Putamen (tissue), 1 donor: ENCODE results near the gene FBXW7.

Experiments used
- DNase-seq: peaks from one replicate; pipeline ENCODE4 v3.0.0-alpha.2; 2016; ENCODE audit warnings: low spot score

FBXW7 gene

DNA sequence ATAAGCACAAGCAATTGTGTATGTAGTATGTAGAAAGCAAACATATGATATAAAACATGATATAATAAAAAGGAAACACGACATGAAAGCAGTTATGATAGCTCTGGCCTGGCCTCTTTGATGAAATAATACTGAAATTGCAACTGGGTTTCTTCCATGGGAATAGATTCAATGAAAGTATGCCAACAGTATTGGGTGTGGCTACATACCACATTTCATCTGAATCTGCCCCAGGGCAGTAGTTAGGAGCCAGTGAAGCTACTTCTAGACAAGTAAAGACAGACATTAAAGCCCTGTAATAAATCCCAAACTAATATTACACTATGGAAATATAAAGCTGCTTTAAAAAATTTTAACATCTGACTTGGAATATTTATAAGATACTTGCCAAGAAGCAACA is 207.3 kb downstream of the FBXW7 start:
- no peak for DNase-seq

DNA sequence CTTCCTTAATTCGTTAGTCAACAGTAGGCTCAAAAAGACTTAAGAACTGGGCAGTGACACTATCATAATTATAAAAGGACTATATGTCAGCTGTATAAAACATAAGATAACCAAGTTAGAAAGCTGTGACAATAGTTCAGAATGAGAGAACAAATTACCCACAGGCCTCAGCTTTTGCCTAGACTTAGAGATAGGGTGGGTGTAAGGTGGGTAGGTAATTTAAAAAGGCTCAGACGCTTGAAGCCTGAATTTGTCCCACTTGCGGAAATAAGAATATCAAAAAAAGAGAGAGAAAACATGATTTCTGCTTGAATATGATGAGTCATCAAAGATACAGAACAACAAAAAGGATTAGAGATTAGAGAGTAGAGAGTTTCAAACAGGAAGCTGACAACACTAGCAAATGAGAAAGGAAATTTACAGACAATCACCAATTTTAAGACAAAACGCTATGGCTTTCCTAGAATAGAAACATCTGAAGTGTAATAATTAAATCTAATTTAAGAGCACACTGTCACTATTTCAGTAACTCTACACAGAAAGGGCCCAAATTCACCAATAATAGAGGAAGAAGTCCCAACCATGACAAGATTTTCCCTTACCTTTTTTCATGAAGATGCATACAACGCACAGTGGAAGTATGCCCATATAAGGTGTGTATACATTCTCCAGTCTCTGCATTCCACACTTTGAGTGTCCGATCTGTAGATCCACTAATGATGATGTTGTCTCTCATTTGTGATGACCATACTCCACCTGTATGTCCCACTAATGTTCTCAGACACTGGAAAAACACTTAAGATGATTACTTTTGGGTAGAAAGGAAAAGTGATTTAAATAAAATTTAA is 208.1 kb downstream of the FBXW7 start:
- DNase-seq = peak; percentile 61

DNA sequence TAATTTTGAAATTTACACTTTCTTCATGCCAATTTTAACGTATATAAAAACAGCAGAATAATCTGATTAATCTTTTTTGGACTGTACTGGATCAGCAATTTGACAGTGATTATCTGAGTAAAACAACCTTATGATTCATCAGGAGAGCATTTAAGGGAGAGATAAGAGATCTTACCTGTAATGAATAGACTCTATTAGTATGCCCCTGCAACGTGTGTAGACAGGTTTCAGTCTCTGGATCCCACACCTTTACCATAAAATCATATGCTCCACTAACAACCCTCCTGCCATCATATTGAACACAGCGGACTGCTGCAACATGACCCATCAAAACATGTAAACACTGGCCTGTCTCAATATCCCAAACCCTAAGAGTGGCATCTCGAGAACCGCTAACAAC is 210.1 kb downstream of the FBXW7 start:
- DNase-seq = no peak

DNA sequence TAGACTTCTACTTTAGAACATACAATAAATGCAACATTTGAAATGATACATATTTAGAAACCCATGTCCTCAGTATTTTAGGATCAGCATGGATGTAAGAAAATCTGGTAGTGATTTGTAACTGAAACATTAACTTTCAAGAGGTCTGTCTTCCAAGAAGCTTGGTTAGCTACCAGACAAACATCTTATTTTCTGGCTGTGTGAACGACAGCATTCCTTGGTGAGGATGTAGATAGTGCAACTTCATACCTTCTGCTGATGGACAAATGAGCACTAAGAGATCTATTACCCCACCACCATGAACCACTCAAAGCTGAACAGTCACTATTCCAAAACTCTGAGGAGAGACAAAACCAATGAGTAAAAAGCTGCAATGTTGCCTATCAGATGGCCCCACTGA is 212.7 kb downstream of the FBXW7 start:
- no peak for DNase-seq

DNA sequence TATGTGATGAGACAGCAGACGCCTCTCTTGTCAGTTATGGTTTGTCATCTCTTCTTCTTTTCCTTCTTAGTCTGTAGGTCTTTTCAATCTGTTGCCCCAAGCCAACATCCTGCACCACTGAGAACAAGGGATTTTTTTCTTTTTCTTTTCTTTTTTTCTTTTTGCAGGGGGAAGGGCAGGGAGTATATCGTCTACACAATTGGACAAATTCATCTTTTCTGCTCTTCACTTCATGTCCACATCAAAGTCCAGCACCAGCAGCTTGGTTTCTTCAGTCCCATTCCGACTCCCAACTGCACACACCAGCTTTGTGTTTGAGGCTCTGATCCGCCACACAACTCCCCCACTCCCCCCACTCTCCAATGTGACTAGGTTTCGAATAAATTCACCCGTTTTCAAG is 213.2 kb downstream of the FBXW7 start:
- no peak for DNase-seq

DNA sequence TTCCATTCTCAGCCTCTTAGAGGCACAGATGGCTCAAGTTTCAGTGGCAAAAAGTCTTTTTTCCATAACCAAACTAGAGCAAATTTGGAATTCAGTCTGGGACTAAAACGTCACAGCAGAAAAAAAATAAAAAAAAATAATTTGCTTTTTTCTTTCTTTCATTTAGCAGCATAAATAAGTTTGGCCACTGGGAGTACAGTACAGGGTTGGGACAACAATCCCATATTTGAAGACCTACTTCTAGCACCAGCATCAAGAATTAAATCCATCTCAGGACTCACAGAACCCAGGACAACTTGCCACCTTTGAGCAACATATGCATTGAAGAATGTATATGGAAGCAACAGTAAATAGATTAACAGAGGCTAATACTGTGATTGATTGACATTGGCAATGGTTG is 214.0 kb downstream of the FBXW7 start:
- DNase-seq = no peak

DNA sequence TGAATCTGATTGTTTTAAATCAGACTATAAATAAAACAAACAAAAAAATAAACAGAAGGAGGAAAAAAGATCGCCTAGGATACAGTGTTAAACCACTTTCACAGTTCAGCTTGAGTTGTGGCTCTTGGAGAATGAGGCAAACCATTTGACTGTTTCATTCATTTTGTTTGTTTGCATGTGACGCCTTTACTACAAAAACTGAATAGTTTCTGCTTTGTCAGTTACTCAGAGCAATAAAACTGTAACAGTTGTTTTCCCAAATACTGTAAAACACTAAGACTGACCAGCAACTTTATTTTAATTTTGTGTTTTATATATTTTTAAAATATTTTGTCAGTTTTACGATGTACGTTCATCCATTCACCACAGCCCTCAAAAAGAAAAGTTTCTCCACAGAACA is 214.5 kb downstream of the FBXW7 start:
- DNase-seq = no peak

DNA sequence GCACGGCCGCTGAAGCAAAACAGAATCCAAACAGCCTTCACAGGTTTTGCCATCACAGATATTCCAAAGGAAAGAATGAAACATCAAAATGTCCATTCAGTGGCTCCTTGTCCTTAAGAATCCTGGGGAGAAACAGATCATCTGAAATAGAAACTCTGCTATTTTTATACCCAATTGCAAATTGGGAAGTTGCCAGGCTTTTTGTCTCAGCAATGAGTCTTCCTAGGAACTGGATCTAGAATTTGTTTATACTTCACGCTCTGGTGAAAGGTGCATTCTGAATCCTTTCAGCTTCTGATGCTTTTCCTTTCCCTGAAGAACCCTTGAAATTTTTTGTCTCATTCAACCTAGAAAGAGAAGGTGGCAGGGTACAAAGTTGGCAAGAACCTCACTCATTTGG is 218.9 kb downstream of the FBXW7 start:
- peak; percentile 9 for DNase-seq

DNA sequence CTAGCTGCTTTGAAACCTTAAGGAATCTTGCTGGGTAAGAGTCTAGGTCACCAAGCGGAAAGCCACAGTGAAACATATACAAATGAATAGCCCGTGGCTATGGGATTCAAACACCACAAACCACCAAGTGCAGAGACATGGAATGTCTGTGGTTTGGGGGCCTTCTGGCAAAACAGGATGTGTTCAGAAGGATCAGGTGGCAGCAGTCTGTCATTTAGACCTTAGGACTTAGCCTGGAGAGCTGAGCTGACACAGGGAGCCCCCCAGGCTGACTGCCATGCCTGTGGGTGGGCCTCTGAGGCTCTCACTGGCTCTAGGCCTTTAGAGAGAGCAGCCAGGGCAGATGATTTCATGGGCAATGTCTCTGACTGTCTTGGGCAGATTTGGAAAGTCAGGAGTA is 225.6 kb downstream of the FBXW7 start:
- DNase-seq = no peak

DNA sequence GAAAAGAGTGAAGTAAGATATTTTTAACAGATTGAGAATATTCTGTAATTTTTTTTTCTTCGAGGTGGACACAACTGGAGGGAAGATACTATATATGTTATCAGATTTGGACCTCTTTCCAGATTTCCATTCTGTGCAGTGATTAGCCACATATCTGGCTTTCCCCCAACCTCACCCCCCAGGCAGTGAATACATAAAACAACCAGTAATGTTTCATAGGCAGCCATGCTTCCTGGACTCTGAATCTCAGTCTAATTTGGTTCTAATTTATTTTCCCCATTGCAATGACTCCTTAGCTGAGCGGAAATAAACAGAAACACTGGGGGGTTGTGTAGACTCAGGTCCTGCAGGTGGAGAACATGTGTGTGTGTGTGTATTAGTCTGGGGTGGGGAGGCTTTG is 226.5 kb downstream of the FBXW7 start:
- DNase-seq = no peak

DNA sequence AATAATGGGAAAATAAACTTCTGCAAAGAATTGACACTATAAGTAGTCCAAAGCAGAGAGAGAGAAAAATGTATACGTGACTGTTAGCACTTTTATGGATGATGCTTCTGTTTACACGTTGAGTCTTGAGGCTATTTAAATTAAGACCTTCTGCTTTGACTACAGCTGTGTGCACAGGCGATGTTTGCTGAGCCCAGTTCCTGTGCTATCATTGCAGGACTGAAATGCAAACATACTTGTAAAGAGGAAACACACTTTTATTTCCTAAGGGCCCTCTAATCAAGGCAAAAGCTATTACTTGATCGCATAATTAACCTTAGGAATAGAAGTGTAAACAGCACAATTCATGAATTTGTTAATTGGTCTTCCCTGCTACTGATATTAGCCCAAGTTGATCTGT is 226.9 kb downstream of the FBXW7 start:
- DNase-seq = no peak

DNA sequence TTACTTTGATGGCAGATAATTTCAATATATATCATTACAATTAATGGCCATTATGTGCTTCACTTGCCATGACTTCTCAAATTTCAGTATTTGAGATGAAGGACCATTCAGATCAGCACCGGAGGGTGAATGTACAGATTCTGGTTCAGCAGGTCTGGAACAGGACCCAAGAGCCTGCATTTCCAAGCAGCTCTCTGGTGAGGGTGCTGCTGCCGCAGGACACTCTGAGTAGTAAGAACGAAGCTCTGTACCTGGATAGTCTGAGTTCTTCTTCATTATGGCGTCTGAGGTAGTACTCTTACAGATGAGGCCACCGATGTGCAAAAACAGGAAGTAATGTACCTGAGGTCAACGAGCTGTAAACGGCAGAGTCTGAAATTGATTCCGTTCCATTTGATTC is 228.2 kb downstream of the FBXW7 start:
- no peak for DNase-seq

DNA sequence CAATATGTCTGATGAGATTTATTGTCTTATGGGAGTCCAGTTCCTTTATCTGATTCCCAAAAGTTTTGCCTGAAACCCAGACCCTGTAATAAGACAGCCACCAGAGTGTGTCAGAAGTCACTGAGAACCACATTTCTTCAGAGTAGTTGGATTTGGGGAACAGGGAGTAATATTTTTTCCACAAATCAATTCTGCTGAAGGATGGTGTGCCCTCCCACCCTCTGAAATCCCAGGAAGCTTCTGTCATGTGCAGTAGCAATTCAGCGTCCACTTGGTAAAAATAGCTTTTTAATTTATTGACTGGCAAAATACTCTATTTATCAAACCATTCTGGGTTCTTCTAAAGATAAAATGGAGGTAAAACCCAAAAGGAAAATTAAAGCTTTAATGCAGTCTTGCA is 229.4 kb downstream of the FBXW7 start:
- DNase-seq = no peak

DNA sequence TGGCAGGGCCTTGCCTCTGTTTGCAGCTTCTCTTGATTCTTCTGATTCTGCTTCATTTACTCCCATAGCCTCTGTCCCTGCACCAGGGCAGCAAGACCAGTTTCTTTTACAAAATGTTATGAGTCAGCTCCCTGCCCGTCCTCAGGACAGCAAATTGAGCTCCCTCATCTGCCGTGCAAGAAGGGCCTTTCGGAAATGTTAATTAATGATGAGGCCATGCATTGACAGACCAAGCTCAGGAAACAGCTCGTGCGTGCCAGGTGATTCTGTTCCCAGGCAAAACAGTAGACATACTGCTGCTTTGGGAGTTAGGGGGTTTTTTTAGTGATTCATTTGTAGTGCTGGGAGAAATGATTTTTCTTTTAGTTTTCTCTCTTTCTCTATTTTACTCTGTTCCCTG is 231.7 kb downstream of the FBXW7 start:
- DNase-seq = no peak

DNA sequence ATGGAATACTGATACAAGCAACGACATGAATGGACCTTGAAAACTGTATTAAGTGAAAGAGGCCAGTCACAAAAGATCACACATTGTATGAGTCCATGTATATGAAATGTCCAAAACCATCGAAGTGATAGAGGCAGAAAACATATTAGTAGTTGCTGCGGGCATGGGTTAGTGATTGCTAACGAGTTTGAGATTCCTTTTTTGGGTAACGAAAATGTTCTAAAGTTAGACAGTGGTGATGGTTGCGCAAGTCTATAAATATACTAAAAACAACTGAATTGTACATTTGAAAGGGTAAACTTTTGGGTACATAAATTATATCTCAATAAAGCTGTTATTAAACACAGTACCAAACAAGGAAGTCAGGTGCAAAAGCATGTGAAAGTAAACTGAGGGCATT is 234.5 kb downstream of the FBXW7 start:
- no peak for DNase-seq

DNA sequence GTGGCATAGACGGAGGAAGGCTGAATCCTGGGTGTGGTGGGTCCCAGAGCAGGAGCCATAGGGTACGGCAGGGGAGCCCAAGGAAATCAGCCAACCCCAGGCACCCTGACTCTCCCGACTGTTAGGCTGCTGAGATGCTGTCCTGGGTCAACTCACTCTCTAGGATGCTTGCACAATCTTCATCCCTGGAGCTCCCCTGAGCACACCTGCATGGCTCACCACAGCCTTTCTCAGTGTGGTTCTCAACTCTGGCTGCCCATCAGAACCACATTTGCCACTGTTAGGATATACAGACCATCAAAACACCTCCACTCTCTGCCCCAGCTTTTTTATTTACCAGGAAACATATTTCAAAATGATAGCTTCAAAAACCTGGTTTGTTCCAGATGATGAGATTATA is 236.3 kb downstream of the FBXW7 start:
- no peak for DNase-seq

DNA sequence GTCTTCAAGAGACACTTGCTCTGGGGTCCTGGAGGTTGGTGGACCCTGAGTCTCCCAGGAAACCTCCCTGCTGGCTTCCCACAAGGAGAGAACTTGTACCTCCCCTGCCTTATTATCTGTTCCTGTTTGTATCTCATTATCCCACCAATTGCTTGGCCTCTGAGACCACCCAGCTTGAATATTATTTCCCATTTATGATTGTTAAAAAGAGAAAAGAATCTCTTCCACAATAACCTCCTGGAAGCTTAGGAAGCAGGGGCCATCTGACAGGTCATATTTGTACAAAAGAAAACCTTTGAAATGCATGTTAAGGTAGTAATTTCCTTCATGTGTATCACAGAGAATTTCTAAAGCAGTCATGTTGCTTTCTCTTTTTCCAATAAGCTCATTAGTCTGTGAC is 239.5 kb downstream of the FBXW7 start:
- no peak for DNase-seq

DNA sequence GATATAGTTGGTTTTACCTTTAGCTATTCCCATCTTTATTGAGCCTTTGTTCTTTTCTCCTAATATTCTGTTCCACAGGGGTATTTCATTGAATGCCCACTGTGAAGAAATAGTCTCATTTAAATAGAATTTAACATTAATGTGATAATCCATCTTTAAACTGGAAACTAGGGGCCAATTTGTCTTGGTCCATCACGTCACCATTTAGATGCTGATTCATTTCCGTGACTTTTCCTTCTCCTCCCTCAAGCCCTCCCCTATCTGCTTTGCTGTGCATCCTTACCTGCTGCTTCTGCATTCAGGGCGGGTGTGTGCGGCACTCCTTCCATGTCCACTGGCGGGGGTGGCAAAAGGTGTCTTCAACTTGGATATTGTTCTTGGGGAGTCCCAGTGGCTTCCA is 241.1 kb downstream of the FBXW7 start:
- no peak for DNase-seq

DNA sequence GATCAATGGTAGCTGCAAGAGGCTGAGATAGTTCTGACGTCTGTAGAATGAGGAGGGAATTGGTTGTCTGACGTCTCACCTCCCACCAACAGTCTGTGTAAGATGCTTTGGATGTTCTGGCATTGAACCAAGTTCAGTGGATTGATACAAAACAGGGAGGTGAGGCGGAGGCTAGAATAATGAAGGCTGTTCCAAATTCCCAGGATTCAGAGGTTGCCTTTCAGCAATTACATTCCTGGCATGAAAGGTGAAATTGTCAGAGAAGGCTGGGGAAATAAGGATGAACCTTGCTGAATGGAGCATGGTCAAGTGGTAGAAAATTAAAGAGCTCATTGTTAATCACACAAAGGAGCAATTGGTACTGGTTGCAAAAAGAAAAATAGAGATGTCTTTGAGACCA is 241.6 kb downstream of the FBXW7 start:
- no peak for DNase-seq

DNA sequence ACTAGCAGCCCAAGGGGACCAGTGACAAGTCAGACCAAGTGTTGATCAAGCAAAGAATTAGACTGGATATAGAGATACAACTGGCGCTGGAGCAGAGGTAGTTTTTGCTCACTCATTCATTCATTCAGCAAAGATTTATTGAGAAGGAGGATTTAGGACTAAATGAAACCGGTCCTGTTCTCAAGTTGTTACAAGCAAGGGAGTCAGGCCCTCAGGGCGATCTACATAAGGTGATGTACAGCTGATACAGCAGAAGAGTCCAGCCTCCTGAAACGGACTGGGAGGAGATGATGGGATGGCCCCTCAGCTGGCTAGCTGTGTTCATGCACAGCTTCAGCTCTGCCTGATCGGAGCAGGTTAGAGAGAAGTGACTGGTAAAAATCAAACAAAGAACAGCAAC is 242.4 kb downstream of the FBXW7 start:
- no peak for DNase-seq

DNA sequence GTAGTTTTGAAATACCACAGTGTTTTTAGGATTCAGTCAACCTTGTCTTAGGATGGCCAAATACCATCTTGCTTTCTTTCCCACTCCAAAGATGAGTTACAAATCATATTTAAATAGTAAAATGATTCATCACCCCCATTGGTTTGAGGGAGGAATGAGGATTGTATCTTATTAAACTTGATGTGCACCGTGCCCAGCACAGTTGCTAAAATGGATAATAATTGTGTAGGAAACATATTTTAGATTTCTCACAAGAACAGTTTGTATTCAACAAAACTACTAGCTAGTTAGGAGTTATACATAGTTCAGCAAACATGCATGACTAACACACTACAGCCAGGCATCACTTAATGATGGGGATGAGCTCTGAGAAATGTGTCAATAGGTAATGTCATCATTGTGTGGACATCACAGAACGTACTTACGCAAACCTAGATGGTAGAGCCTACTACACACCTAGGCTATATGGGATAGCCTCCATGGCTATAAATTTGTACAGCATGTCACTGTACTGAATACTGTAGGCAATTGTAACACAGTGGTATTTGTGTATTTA is 245.4 kb downstream of the FBXW7 start:
- DNase-seq = no peak

DNA sequence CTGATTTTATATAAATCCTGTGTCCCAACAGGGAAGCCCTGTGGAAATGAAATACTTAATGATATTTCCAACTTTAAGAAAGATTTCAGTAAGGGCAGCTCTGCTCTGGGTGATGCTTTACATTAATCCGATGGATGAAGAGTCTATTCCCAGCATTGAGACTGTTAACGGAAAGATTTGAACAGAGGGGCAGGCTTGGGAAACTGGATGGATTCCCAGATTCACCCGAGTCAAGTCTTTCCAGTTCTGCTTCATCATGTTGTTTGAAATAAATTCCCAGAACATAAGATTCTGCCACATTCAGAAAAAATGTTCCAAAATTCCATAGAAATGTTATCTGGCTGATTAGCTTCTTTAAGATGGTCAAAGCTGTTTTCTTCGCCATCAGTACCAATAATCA is 246.0 kb downstream of the FBXW7 start:
- DNase-seq = no peak

DNA sequence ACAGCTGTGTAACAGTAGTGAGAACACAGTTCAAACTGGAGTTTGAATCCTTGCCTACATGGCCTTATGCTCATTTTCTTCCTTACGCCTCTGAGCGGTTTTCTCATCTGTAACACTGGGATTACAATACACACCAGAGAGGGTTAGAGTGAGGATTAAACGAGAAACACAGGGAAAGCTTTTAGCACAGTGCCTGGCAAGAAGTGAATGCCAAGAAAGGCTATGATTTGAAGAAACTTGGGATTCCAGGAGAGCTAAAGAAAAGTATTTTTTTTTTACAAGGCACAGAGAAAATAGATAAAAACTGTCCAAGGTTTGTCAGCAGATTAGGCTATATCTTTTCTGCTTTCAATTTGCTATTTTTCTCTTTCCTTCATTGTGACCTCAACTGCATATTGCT is 246.4 kb downstream of the FBXW7 start:
- no peak for DNase-seq

DNA sequence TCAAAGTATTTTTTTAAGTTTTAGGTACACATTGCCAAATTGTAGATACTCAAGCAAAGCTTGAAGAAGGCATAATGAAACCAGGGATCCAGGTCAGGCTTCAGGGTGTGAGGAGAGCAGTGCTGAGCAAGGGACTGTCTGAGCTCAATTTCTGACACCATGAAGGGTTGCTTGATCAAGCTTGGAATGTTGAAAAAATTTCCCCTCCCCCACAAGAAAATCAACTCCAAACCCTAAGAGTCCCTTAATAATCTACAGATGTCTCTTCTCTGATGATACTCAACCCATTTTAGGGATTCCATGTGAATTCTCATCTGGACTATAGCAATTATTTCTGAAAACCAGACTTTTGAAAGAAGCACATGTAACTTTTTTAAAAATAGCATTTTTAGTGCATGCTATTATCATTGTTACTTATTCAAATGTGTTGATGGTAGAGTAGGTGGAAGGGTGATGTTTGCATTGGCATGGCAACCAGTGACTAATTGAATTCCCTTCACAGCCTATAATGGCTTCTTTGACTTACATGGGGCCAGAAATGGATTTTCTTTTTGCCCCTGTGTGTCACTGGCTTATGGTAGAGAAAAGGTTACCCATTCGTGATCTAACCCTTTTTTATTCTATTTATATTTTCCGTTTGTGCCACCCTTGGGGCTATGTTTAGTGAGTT is 252.0 kb downstream of the FBXW7 start:
- no peak for DNase-seq
